Naive B cell (primary cell): Measurements from ENCODE around the gene RASSF8. TPM values are rescaled to one million over a fixed set of nuclear protein-coding genes. Genes with fewer than 3 reads are reported as not detected.

Experiments used
- ATAC-seq, 2 donors: fragments of 150-1000 bp; cut with Tn5 transposase; 2 replicates each; pipeline ENCODE4 v1.10.0; 2021; ENCODE audit warnings: low read depth in 2 of 2, mild to moderate bottlenecking in 2 of 2, moderate library complexity in 2 of 2
- DNase-seq: peaks from one replicate; pipeline ENCODE4 v3.0.0; 2022
- H3K27ac Mint-ChIP-seq, 6 donors: one replicate each; pipeline ENCODE4 v1.8.0; 2020 to 2022; ENCODE audit warnings: mild to moderate bottlenecking in 6 of 6, mixed read lengths in 6 of 6, moderate library complexity in 5 of 6, inconsistent platforms in 2 of 6
- H3K27me3 Mint-ChIP-seq, 3 donors: one replicate each; pipeline ENCODE4 v1.8.0; 2021 to 2022; ENCODE audit warnings: mixed read lengths in 3 of 3, mild to moderate bottlenecking in 1 of 3
- H3K36me3 Mint-ChIP-seq, 2 donors: one replicate each; pipeline ENCODE4 v1.8.0; 2020 to 2022; ENCODE audit warnings: mixed read lengths in 2 of 2, inconsistent platforms in 1 of 2, mild to moderate bottlenecking in 1 of 2
- H3K4me1 Mint-ChIP-seq, 3 donors: one replicate each; pipeline ENCODE4 v1.8.0; 2020 to 2022; ENCODE audit warnings: mixed read lengths in 3 of 3, inconsistent platforms in 1 of 3, mild to moderate bottlenecking in 1 of 3, moderate library complexity in 1 of 3
- H3K4me3 Mint-ChIP-seq, 8 donors: one replicate each; pipeline ENCODE4 v1.8.0; 2020 to 2022; ENCODE audit warnings: mild to moderate bottlenecking in 8 of 8, mixed read lengths in 8 of 8, moderate library complexity in 8 of 8, inconsistent platforms in 2 of 8
- H3K9me3 Mint-ChIP-seq, 7 donors: one replicate each; pipeline ENCODE4 v1.8.0; 2020 to 2022; ENCODE audit warnings: mixed read lengths in 7 of 7, mild to moderate bottlenecking in 5 of 7, inconsistent platforms in 2 of 7, moderate library complexity in 1 of 7
- polyA plus RNA-seq, 6 donors: library from polyadenylated mRNA; unstranded; fragments of 300-500 nt; fragmentation: Illumina TruSeq; gene quantifications; one replicate each; pipeline ENCODE4 v1.2.3, GENCODE V29; 2021; ENCODE audit warnings: low read depth in 6 of 6

RASSF8 gene
- polyA plus RNA-seq, 6 donors from 2014 or later, result not detected

DNA sequence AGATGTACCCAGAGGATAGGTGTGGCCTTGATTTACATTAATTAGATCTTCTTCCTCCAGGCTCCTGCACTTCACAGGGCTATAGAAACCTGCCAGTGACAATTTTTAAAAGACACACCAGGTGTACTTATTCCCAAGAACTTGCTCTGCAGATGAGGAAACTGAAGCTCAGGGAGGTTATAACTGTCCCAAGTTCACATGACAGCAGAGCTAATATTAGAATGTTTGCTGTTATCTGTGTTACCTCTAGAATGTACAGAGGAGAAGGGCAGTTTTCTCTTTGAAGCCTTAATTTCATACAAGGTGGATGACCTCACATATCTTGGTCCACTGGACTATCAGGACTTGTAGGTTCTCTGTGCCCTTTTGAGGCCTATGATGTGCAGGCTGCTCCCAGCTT, 27.7 kb downstream of the RASSF8 start:
- Mint-ChIP-seq H3K27ac (no peak overlapping the region), H3K4me1 (no peaks in the 10 kb centered on the region), H3K4me3 (no peak overlapping the region), H3K36me3 (no peaks in the 10 kb centered on the region), H3K27me3 (peaks cover 0 to 5% (median 0%) of the 10 kb centered on the region in 3 donors), H3K9me3 (no peaks in the 10 kb centered on the region)
- DNase-seq (no peak), ATAC-seq (no peak)

DNA sequence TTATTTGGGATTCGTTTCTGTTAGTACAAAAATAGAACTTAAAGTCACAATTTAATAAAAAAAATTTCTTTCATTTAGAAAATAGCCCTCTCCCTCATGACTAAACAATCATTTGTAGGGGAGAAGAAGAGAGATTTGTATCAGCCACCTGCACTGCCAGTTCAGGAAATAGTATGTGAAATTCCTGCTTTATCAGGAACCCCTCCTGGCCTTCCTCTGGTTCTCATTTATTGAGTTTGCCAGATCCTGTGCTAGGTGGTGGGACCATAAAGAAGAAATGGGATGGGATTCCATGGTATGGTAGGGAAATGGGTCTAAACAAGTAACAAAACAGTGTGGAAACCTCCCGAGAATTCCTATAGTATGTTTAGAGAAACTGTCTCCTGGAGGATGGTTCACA, 30.0 kb downstream of the RASSF8 start:
- no peak for ATAC-seq

DNA sequence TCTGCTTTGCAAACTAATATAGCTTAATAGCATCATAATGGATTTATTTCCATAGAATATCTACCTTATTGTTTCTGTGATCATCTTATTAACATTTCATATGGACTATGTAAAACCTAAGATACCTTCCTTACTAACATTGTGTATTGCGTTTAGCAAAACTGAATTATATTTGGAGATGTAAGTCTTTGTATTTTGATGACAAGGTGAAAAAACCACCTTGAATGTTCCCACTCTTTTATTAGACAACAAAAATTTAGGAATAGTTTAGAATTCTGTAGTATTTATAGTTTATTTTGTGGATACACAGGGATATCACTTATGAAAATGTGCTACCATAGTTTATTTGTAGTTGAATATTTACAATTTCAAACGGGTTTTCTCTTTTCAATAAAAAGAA, 32.0 kb downstream of the RASSF8 start:
- H3K27ac Mint-ChIP-seq, result no peak overlapping the region
- no peaks in the 10 kb centered on the region for H3K4me1 Mint-ChIP-seq
- DNase-seq (no peak), ATAC-seq (no peak)
- no peaks in the 10 kb centered on the region for H3K36me3 Mint-ChIP-seq
- H3K9me3 Mint-ChIP-seq, result no peaks in the 10 kb centered on the region
- H3K4me3 Mint-ChIP-seq, result no peak overlapping the region
- H3K27me3 Mint-ChIP-seq, result peaks cover 0 to 7% (median 5%) of the 10 kb centered on the region in 3 donors

More for the DNA sequence above, 30.0 kb downstream of the RASSF8 start:
- Mint-ChIP-seq H3K9me3 (no peaks in the 10 kb centered on the region), H3K27me3 (peaks cover 0 to 7% (median 5%) of the 10 kb centered on the region in 3 donors), H3K4me1 (no peaks in the 10 kb centered on the region), H3K27ac (no peak overlapping the region), H3K36me3 (no peaks in the 10 kb centered on the region), H3K4me3 (no peak overlapping the region)
- no peak for DNase-seq

DNA sequence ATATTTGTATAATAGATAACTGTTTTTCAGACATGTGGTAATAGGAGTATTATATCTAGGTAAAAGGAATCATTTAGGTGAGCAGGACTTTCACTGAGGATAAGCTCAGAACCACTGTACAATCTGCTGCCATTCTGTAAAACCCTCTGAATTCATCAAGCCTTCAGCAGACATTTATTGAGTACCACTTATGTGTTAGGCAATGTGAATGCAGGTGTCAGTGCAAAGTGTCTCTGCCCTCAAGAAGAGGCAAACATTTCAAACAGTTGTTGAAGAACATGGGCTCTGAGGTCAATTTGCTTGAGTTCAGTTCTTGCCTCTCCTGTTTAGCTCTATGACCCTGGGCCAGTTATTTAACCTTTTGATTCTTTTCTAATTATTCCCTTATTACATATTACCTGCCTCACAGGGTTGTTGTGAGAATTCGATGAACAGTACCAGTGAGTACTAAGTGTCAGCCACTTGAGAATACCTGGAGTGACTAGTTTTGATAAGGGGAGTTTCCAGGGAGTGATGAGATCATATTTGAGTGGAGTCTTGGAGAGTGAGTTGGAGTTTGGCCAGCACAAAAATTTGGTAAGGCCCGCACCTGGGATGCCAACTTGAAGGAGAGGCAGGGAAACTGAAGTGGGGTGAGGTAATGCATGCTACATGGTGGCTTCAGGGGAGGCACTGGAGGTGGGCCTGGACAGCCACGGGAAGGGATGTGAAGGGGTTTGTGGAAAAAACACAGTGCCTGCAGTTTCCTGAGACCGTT, 33.7 kb downstream of the RASSF8 start:
- Mint-ChIP-seq H3K36me3 (no peaks in the 10 kb centered on the region), H3K9me3 (no peaks in the 10 kb centered on the region), H3K27me3 (peaks cover 0 to 7% (median 5%) of the 10 kb centered on the region in 3 donors), H3K4me1 (no peaks in the 10 kb centered on the region), H3K4me3 (no peak overlapping the region), H3K27ac (peak overlapping the region in 1 of 6 donors; percentile 74)
- DNase-seq (no peak), ATAC-seq (no peak)

DNA sequence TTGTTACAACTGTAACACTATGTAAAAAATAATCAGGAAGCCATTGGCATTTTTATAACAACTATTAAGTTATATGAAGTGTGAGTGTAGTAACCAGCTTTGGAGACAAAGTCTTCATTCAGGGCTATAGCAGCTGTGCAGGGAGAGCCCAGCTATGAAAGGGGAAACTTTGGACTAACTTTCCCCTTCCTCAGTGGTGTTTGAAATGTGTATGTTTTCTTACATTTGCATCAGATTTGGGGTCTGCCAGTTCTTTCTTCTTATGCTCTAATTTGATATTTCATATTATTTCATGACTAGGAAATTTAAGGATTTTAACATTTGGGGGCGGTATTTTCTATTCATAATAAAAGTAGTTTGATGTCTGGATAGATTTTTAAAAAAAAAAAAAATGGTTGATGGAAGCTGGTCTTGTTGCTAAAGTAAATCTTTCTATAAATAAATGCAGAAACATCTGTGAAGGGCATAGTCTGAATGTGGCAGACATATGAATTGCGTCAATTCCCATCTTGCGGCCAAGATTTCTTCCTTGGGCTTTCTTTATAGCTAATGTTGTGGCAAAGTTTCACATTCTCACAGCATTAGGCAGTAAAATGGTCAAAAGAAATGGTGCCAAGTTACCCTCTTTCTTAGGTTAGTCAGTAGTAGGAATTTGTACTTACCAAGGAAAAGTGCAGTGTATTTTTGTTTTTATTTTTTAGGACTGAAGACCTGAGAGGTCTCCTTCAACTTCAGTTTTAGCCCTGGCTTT, 35.6 kb downstream of the RASSF8 start:
- Mint-ChIP-seq H3K9me3 (no peaks in the 10 kb centered on the region), H3K27ac (peak overlapping the region in 1 of 6 donors; percentile 12), H3K4me3 (no peak overlapping the region), H3K36me3 (no peaks in the 10 kb centered on the region), H3K27me3 (peaks cover 0 to 7% (median 5%) of the 10 kb centered on the region in 3 donors), H3K4me1 (no peaks in the 10 kb centered on the region)
- no peak for ATAC-seq
- DNase-seq, result no peak

DNA sequence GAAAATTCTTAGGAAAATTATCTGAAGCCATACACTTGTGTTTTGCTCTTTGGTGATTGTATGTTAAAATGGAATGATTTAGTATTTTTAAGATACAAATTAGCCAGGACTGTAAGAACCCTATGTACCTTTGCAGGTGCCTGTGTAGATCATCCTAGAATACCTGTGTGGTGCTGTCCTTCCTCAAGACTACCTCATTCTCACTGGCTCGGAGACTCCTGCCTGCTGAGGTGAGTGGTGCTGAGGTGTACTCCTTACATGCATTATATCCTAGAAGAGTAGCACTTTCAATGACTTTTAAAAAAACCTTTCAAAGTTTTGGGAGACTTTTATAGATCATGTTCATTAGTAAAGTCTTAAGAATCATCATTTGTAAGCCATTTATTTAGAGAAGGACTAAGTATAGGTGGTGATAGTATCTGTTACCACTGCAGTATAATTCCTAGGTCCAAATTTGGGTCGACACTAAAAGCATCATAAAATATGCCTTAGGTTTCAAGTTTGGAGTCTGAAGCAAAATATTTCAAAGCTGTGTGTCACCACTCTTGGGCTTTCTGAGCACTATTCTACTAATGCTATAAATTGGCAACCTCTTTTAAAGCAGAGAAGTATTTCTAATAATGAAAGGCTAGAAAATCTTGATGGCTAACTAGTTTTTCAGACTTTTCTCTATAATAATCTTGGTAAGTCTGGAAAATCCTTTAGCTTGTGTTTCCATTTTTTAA, 36.6 kb downstream of the RASSF8 start:
- Mint-ChIP-seq H3K27ac (no peak overlapping the region), H3K36me3 (no peaks in the 10 kb centered on the region), H3K27me3 (peaks cover 0 to 7% (median 0%) of the 10 kb centered on the region in 3 donors), H3K4me3 (no peak overlapping the region), H3K4me1 (no peaks in the 10 kb centered on the region), H3K9me3 (no peaks in the 10 kb centered on the region)
- no peak for DNase-seq
- ATAC-seq, result no peak

DNA sequence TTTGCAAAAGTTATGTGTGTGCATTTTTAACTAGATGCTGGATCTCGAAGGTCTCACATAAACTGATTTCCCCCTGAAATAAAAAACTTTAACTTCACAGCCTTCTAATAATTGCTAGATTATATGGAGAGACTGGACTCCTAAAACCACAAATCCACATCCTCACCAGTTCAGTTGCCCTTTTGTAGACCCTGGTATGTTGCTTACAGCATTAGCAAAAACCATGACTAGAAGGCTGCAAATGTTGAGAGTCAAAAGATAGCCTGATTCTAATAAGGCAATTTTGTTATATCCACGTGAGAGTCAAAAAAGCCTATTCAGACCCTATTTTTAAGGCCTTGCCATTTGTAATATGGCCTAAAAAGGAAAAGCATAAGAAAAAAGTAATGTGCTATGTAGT, 37.4 kb downstream of the RASSF8 start:
- H3K9me3 Mint-ChIP-seq, result no peaks in the 10 kb centered on the region
- no peaks in the 10 kb centered on the region for H3K4me1 Mint-ChIP-seq
- ATAC-seq (no peak), DNase-seq (no peak)
- H3K36me3 Mint-ChIP-seq, result no peaks in the 10 kb centered on the region
- H3K4me3 Mint-ChIP-seq, result no peak overlapping the region
- H3K27ac Mint-ChIP-seq, result peak overlapping the region in 1 of 6 donors; percentile 12
- peaks cover 0 to 7% (median 0%) of the 10 kb centered on the region in 3 donors for H3K27me3 Mint-ChIP-seq

DNA sequence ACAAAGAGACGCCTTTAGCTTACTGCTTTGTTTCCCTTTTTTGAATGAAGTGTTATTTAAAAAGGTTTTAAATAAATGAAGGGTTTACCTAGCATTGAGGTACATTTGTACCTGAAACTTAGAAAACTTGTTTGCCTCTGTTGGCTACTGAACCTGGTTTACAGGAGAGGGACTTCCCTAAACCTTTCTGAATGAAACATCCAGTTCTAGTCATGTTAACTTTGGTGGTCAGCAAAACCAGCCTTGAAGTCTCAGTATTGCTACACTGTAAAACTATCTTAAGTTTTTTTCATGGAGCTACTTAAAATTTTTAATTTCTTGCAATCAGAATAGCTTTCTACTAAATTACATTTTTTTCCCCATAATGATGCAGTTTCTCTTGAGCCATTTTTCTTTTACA, 38.2 kb downstream of the RASSF8 start:
- no peaks in the 10 kb centered on the region for H3K9me3 Mint-ChIP-seq
- no peak for ATAC-seq
- peaks cover 0 to 7% (median 0%) of the 10 kb centered on the region in 3 donors for H3K27me3 Mint-ChIP-seq
- H3K36me3 Mint-ChIP-seq, result no peaks in the 10 kb centered on the region
- no peak overlapping the region for H3K27ac Mint-ChIP-seq
- no peaks in the 10 kb centered on the region for H3K4me1 Mint-ChIP-seq
- DNase-seq, result no peak
- no peak overlapping the region for H3K4me3 Mint-ChIP-seq

DNA sequence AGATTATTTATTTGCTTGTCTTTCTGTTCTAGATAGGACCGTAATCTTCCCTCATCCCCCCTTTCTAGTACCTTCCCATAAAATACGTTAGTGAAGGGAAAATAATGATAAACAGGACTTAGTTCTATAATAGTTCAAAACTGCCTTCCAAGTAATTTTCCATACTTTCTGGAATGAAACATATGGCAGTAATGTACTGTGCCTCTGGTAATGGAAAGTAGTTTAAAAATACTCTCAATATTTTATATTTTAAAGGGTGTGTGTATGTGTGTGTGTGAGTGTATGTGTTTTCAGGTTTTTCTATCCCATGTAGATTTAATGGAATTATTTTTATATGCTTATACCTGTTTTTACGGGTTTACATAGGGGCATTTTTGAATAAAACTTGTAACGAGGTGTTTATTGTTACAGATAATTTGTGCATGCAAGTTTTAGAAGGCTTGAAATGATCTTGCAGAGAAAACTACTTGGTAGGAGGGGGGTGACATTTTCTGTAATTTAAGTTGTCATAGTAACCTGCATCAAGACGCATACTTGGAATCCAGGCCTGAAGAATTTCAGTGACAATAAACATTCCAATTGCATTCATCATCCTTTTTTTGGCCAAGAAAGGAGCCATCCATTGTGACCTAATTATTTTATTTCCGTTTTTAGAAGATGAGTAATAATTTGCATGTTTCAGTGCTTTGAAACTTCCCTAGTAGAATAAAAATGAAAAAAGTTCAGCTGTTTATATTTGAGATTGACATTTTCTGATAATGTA, 38.9 kb downstream of the RASSF8 start:
- Mint-ChIP-seq H3K4me3 (no peak overlapping the region), H3K9me3 (peaks cover 0 to under 1% (median 0%) of the 10 kb centered on the region in 7 donors), H3K36me3 (no peaks in the 10 kb centered on the region), H3K4me1 (no peaks in the 10 kb centered on the region), H3K27me3 (peaks cover 0 to 2% (median 0%) of the 10 kb centered on the region in 3 donors), H3K27ac (peak overlapping the region in 2 of 6 donors; percentile 41 to 79)
- DNase-seq, result no peak
- ATAC-seq, result no peak

DNA sequence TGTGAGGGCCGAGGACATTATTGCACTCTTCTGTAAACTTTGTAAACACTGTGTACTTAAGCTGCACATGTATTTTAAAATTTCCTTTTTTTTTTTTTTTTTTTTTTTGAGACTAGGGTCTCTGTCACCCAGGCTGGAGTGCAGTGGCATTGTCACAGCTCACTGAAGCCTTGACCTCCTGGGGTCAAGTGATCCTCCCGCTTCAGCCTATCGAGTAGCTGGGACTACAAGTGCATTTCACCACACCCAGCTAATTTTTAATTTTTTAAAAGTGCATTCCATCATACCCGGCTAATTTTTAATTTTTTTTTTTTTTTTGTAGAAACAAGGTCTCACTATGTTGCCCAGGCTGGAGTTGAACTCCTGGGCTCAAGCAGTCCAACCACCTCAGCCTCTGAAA, 42.4 kb downstream of the RASSF8 start:
- ATAC-seq (no peak), DNase-seq (no peak)
- Mint-ChIP-seq H3K4me3 (no peak overlapping the region), H3K4me1 (no peaks in the 10 kb centered on the region), H3K36me3 (peaks cover 0 to 4% of the 10 kb centered on the region in 2 donors), H3K9me3 (peaks cover 0 to 10% (median 5%) of the 10 kb centered on the region in 7 donors), H3K27ac (no peak overlapping the region), H3K27me3 (no peaks in the 10 kb centered on the region)

DNA sequence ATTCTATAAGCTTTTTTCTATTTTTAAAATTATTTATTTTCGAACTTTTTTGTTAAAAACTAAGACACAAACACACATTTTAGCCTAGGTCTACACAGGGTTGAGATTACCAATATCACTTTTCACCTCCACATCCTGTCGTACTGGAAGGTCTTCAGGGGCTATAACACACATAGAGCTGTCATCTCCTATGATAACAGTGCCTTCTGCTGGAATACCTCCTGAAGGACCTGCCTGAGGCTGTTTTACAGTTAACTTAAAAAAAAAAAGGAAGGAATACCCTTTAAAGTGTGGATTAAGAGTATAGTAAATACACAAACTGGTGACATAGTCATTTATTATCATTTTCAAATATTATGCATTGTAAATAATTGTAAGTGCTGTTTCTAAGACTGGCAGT, 43.0 kb downstream of the RASSF8 start:
- peaks cover 0 to 4% of the 10 kb centered on the region in 2 donors for H3K36me3 Mint-ChIP-seq
- H3K27me3 Mint-ChIP-seq, result no peaks in the 10 kb centered on the region
- ATAC-seq, result no peak
- peaks cover 0 to 10% (median 5%) of the 10 kb centered on the region in 7 donors for H3K9me3 Mint-ChIP-seq
- H3K4me1 Mint-ChIP-seq, result no peaks in the 10 kb centered on the region
- H3K4me3 Mint-ChIP-seq, result no peak overlapping the region
- H3K27ac Mint-ChIP-seq, result no peak overlapping the region
- no peak for DNase-seq

DNA sequence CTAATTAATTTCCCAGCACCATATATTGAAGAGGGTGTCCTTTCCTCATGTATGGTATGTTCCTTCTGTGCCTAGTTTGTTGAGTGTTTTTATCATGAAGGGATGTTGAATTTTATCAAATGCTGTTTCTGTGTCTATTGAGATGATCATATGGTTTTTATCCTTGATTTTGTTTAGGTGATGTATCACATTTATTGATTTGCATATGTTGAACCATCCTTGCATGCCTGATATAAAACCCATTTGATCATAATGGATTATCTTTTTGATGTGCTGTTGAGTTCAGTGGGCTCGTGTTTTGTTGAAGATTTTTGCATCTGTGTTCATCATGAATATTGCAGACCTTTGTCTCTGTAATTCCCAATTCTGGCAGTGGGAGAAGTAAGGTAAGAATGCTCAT, 44.6 kb downstream of the RASSF8 start:
- ATAC-seq (no peak), DNase-seq (no peak)
- no peak overlapping the region for H3K27ac Mint-ChIP-seq
- H3K36me3 Mint-ChIP-seq, result peaks cover 0 to 4% of the 10 kb centered on the region in 2 donors
- peaks cover 0 to 10% (median 5%) of the 10 kb centered on the region in 7 donors for H3K9me3 Mint-ChIP-seq
- no peaks in the 10 kb centered on the region for H3K4me1 Mint-ChIP-seq
- H3K4me3 Mint-ChIP-seq, result no peak overlapping the region
- H3K27me3 Mint-ChIP-seq, result no peaks in the 10 kb centered on the region

DNA sequence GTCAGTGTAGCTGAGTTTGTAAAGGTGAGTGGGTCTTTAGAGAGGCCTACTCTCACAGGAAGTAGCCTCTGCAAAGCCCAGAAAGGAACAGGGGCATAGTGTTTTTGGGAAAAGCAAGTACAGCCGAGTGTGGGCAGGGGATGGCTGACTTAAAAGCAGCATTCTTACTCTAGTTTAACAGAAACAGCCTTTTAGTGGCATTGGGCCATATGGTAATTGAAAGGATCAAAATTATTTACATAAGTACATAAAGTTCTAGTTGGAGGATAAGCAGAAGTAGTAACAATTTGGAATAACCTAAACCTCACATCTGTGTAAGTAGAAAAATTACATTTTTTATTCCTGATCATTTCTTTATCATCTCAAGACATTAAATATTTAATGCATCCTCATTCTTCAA, 49.1 kb downstream of the RASSF8 start:
- ATAC-seq, result no peak
- H3K27ac Mint-ChIP-seq, result no peak overlapping the region
- H3K9me3 Mint-ChIP-seq, result peaks cover 0 to 8% (median 5%) of the 10 kb centered on the region in 7 donors
- H3K4me1 Mint-ChIP-seq, result no peaks in the 10 kb centered on the region
- DNase-seq, result no peak
- peaks cover 0 to 4% of the 10 kb centered on the region in 2 donors for H3K36me3 Mint-ChIP-seq
- no peak overlapping the region for H3K4me3 Mint-ChIP-seq
- H3K27me3 Mint-ChIP-seq, result peaks cover 0 to 9% (median 7%) of the 10 kb centered on the region in 3 donors
